ENCODE results near the gene MMP24.

GRCh38 chr20:35286899-35287508, 60.5 kb downstream of the MMP24 start:
- TF ChIP-seq POLR2AphosphoS5 (IDR thresholded peaks at IDR 0.05; ENCODE audit: borderline replicate concordance, low read depth, low read length) (no peak), EZH2 (IDR thresholded peaks at IDR 0.05) (no peak)
